SK-N-SH treated with all-trans-retinoic acid at 6 μM for 48 hours (cell line): ENCODE results near the gene YIPF6.

Experiments
- ATAC-seq: fragments of 200-7000 bp; cut with Tn5 transposase; 3 replicates; pipeline ENCODE4 v1.9.1; 2020; ENCODE audit warnings: mild to moderate bottlenecking, moderate library complexity
- ARNTL ChIP-seq: fragments of 450-650 bp; formaldehyde crosslinking; IDR thresholded peaks from 2 replicates; pipeline ENCODE4 v1.5.0; 2020; ENCODE audit warnings: low read depth, mild to moderate bottlenecking, moderate library complexity, borderline replicate concordance
- BACH2 ChIP-seq: fragments of 250-450 bp; sonication (Bioruptor Pico); IDR thresholded peaks from 2 replicates; pipeline ENCODE4 v1.9.0; 2021; ENCODE audit warnings: mild to moderate bottlenecking, borderline replicate concordance
- CSDC2 ChIP-seq: fragments of 250-450 bp; sonication (Bioruptor Pico); IDR thresholded peaks from 2 replicates; pipeline ENCODE4 v1.5.0; 2020; ENCODE audit warnings: mild to moderate bottlenecking, moderate library complexity
- ESRRG ChIP-seq: fragments of 250-450 bp; sonication (Bioruptor Pico); IDR thresholded peaks from 2 replicates; pipeline ENCODE4 v1.6.1; 2021; ENCODE audit warnings: mild to moderate bottlenecking
- ISL1 ChIP-seq: fragments of 250-450 bp; sonication (Bioruptor Pico); IDR thresholded peaks from 2 replicates; pipeline ENCODE4 v2.1.2; 2022; ENCODE audit warnings: mild to moderate bottlenecking, moderate library complexity
- OSR1 ChIP-seq: fragments of 250-450 bp; sonication (Bioruptor Pico); IDR thresholded peaks from 2 replicates; pipeline ENCODE4 v1.8.0; 2022; ENCODE audit warnings: moderate library complexity, mild to moderate bottlenecking, inconsistent platforms
- PPARA ChIP-seq: fragments of 250-450 bp; sonication (Bioruptor Pico); IDR thresholded peaks from 2 replicates; pipeline ENCODE4 v1.5.0; 2020; ENCODE audit warnings: mild to moderate bottlenecking, borderline replicate concordance
- RARB ChIP-seq: fragments of 250-450 bp; sonication (Bioruptor Pico); IDR thresholded peaks from 2 replicates; pipeline ENCODE4 v1.8.0; 2021; ENCODE audit warnings: mild to moderate bottlenecking, moderate library complexity
- TCF4 ChIP-seq: fragments of 250-450 bp; sonication (Bioruptor Pico); IDR thresholded peaks from 2 replicates; pipeline ENCODE4 v1.8.0; 2021; ENCODE audit warnings: mild to moderate bottlenecking, moderate library complexity, borderline replicate concordance
- TOX ChIP-seq: fragments of 250-450 bp; sonication (Bioruptor Pico); IDR thresholded peaks from 2 replicates; pipeline ENCODE4 v1.8.0; 2021; ENCODE audit warnings: mild to moderate bottlenecking, moderate library complexity, borderline replicate concordance
- ZC3H10 ChIP-seq: fragments of 250-450 bp; sonication (Bioruptor Pico); IDR thresholded peaks from 2 replicates; pipeline ENCODE4 v1.5.1; 2021; ENCODE audit warnings: mild to moderate bottlenecking, moderate library complexity
- ZFP30 ChIP-seq: fragments of 450-650 bp; formaldehyde crosslinking; IDR thresholded peaks from 2 replicates; pipeline ENCODE4 v1.5.0; 2022; ENCODE audit warnings: mild to moderate bottlenecking, moderate library complexity
- ZNF565 ChIP-seq: fragments of 450-650 bp; formaldehyde crosslinking; conservative IDR thresholded peaks from 2 replicates; pipeline ENCODE4 v1.5.0; 2020; ENCODE audit warnings: low read depth, mild to moderate bottlenecking, moderate library complexity
- ZNF70 ChIP-seq: fragments of 450-650 bp; formaldehyde crosslinking; IDR thresholded peaks from 2 replicates; pipeline ENCODE4 v1.5.0; 2020; ENCODE audit warnings: mild to moderate bottlenecking, moderate library complexity
- ZNF8 ChIP-seq: fragments of 450-650 bp; formaldehyde crosslinking; IDR thresholded peaks from 2 replicates; pipeline ENCODE4 v1.5.0; 2020; ENCODE audit warnings: mild to moderate bottlenecking, moderate library complexity
- TF ChIP-seq, protein P1 (sequence below): fragments of 250-450 bp; sonication (Bioruptor Pico); IDR thresholded peaks from 2 replicates; pipeline ENCODE4 v1.8.0; 2021; ENCODE audit warnings: low read depth, mild to moderate bottlenecking, moderate library complexity, borderline replicate concordance
- TF ChIP-seq, protein P2 (sequence below): fragments of 250-450 bp; sonication (Bioruptor Pico); IDR thresholded peaks from 2 replicates; pipeline ENCODE4 v1.5.1; 2020; ENCODE audit warnings: low read depth, mild to moderate bottlenecking, moderate library complexity
- TF ChIP-seq, protein P3 (sequence below): fragments of 250-450 bp; sonication (Bioruptor Pico); IDR thresholded peaks from 2 replicates; pipeline ENCODE4 v1.5.0; 2020; ENCODE audit warnings: mild to moderate bottlenecking, moderate library complexity
- TF ChIP-seq, protein P4 (sequence below): fragments of 250-450 bp; sonication (Bioruptor Pico); IDR thresholded peaks from 2 replicates; pipeline ENCODE4 v1.5.1; 2021; ENCODE audit warnings: mild to moderate bottlenecking, moderate library complexity

The YIPF6 gene

DNA sequence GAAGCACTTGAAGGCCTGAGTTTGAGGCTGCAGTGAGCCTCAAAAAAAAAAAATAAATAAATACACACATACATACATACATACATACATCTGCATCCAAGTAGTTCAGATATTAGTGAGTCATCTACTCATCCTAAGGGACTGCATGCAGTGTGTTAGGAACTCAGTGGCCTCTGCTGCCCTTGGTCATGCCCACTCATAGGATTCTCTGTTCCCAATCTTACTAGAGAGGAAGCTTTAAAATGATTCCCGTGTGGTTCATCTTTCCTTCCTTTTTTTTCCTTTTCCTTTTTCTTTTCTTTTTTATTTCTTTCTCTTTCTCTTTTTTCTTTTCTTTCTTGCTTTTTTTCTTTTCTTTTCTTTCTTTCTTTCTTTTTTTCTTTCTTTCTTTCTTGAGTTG, 10.9 kb upstream of the YIPF6 start:
- TF ChIP-seq, protein P1, sequence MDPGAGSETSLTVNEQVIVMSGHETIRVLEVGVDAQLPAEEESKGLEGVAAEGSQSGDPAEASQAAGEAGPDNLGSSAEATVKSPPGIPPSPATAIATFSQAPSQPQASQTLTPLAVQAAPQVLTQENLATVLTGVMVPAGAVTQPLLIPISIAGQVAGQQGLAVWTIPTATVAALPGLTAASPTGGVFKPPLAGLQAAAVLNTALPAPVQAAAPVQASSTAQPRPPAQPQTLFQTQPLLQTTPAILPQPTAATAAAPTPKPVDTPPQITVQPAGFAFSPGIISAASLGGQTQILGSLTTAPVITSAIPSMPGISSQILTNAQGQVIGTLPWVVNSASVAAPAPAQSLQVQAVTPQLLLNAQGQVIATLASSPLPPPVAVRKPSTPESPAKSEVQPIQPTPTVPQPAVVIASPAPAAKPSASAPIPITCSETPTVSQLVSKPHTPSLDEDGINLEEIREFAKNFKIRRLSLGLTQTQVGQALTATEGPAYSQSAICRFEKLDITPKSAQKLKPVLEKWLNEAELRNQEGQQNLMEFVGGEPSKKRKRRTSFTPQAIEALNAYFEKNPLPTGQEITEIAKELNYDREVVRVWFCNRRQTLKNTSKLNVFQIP (CRISPR knock-in tag) = no peak
- TF ChIP-seq OSR1 (CRISPR knock-in tag) (no peak), RARB (CRISPR knock-in tag) (no peak), TOX (no peak), ZC3H10 (no peak)
- TF ChIP-seq, protein P2, sequence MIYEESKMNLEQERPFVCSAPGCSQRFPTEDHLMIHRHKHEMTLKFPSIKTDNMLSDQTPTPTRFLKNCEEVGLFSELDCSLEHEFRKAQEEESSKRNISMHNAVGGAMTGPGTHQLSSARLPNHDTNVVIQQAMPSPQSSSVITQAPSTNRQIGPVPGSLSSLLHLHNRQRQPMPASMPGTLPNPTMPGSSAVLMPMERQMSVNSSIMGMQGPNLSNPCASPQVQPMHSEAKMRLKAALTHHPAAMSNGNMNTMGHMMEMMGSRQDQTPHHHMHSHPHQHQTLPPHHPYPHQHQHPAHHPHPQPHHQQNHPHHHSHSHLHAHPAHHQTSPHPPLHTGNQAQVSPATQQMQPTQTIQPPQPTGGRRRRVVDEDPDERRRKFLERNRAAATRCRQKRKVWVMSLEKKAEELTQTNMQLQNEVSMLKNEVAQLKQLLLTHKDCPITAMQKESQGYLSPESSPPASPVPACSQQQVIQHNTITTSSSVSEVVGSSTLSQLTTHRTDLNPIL (CRISPR knock-in tag) = no peak
- TF ChIP-seq, all 23 proteins: peak for 0
- ATAC-seq = no peak

DNA sequence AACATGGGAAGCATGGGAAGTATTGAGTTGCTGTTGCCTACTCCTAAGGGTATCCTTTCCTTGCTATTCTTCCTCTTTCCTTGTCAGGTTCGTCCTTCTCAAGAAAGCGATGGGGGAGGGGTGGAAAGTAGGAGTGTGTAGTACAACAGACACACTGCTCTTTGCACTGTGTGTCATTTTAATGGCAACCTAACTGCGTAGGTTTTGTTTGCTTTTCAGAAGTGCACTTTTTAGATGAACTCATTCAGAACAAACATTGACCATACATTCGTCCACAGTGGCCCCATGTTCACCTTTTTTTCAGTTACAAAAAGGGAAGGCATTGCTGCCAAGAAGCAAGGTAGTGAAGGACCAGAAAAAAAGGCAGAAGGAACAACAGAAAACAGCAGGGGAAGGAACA, 10.2 kb upstream of the YIPF6 start:
- TF ChIP-seq ESRRG (CRISPR knock-in tag) = no peak
- TF ChIP-seq PPARA (CRISPR knock-in tag) = no peak
- TF ChIP-seq ZNF70 (CRISPR knock-in tag) = no peak
- no peak for TF ChIP-seq ZFP30 (CRISPR knock-in tag)
- TF ChIP-seq, protein P1 (CRISPR knock-in tag) = no peak
- TF ChIP-seq TOX = no peak
- TF ChIP-seq ARNTL = no peak
- TF ChIP-seq OSR1 (CRISPR knock-in tag) = no peak
- TF ChIP-seq ZC3H10 = no peak
- TF ChIP-seq, protein P3, sequence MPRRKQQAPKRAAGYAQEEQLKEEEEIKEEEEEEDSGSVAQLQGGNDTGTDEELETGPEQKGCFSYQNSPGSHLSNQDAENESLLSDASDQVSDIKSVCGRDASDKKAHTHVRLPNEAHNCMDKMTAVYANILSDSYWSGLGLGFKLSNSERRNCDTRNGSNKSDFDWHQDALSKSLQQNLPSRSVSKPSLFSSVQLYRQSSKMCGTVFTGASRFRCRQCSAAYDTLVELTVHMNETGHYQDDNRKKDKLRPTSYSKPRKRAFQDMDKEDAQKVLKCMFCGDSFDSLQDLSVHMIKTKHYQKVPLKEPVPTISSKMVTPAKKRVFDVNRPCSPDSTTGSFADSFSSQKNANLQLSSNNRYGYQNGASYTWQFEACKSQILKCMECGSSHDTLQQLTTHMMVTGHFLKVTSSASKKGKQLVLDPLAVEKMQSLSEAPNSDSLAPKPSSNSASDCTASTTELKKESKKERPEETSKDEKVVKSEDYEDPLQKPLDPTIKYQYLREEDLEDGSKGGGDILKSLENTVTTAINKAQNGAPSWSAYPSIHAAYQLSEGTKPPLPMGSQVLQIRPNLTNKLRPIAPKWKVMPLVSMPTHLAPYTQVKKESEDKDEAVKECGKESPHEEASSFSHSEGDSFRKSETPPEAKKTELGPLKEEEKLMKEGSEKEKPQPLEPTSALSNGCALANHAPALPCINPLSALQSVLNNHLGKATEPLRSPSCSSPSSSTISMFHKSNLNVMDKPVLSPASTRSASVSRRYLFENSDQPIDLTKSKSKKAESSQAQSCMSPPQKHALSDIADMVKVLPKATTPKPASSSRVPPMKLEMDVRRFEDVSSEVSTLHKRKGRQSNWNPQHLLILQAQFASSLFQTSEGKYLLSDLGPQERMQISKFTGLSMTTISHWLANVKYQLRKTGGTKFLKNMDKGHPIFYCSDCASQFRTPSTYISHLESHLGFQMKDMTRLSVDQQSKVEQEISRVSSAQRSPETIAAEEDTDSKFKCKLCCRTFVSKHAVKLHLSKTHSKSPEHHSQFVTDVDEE (CRISPR knock-in tag) = no peak
- no peak for TF ChIP-seq ISL1 (CRISPR knock-in tag)
- no peak for TF ChIP-seq BACH2 (CRISPR knock-in tag)
- no peak for TF ChIP-seq ZNF565 (CRISPR knock-in tag)
- TF ChIP-seq, protein P4, sequence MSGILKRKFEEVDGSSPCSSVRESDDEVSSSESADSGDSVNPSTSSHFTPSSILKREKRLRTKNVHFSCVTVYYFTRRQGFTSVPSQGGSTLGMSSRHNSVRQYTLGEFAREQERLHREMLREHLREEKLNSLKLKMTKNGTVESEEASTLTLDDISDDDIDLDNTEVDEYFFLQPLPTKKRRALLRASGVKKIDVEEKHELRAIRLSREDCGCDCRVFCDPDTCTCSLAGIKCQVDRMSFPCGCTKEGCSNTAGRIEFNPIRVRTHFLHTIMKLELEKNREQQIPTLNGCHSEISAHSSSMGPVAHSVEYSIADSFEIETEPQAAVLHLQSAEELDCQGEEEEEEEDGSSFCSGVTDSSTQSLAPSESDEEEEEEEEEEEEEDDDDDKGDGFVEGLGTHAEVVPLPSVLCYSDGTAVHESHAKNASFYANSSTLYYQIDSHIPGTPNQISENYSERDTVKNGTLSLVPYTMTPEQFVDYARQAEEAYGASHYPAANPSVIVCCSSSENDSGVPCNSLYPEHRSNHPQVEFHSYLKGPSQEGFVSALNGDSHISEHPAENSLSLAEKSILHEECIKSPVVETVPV = no peak
- no peak for TF ChIP-seq TCF4 (CRISPR knock-in tag)
- TF ChIP-seq, protein P2 (CRISPR knock-in tag) = no peak

DNA sequence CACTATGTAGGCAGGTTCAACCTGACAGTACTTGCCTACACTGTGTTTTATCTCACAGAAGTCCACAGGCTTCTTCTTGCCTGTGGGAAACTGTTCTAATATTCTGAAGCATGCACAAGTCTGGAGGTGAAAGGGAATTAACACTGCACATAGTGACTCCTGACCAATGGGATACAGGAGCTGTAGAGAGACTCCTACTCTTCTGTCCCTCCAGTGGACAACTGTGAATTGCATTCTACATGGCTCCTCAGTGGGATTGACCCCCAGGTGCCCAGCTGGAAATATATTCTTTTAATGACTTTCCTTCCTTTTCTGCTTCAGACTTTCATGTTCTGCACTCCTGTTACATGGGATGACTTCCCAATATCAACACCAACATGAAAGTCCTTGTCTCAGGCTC, 8.2 kb upstream of the YIPF6 start:
- ATAC-seq = peak; percentile 100
- TF ChIP-seq, protein P4 = no peak
- no peak for TF ChIP-seq ZNF8 (CRISPR knock-in tag)
- TF ChIP-seq ESRRG (CRISPR knock-in tag) = no peak
- no peak for TF ChIP-seq TOX
- no peak for TF ChIP-seq PPARA (CRISPR knock-in tag)
- TF ChIP-seq BACH2 (CRISPR knock-in tag) = no peak
- TF ChIP-seq, protein P2 (CRISPR knock-in tag) = no peak
- TF ChIP-seq, protein P3 (CRISPR knock-in tag) = no peak
- no peak for TF ChIP-seq ARNTL
- TF ChIP-seq CSDC2 = no peak

More for the DNA sequence above, 10.2 kb upstream of the YIPF6 start:
- no peak for ATAC-seq
